Fibroblast of pulmonary artery (primary cell): Measurements from ENCODE around the gene BAIAP2L1.

ENCODE experiments used
- DNase-seq: peaks from one replicate; pipeline ENCODE4 v3.0.0-alpha.2; 2010; ENCODE audit warnings: low read depth
- H3K4me3 ChIP-seq: replicated peaks from 2 replicates; pipeline ENCODE4 v1.5.1; 2011; ENCODE audit warnings: low read depth, mild to moderate bottlenecking, control low read depth, low read length, moderate library complexity
- CTCF ChIP-seq: IDR thresholded peaks from 2 replicates; pipeline ENCODE4 v1.5.1; 2011; ENCODE audit warnings: mild to moderate bottlenecking, control low read depth, low read length, inconsistent platforms; ENCODE audit errors: missing control alignments

The BAIAP2L1 gene

GRCh38 chr7:98293265-98293664, 107.6 kb downstream of the BAIAP2L1 start:
- no peak for TF ChIP-seq CTCF
- no peak for DNase-seq

GRCh38 chr7:98291717-98292116, 109.2 kb downstream of the BAIAP2L1 start:
- H3K4me3 ChIP-seq, result no peak overlapping the region
- peak; percentile 19 for TF ChIP-seq CTCF
- no peak for DNase-seq

More at GRCh38 chr7:98293265-98293664, 107.6 kb downstream of the BAIAP2L1 start:
- no peak overlapping the region for H3K4me3 ChIP-seq

- no peak for TF ChIP-seq CTCF
- H3K4me3 ChIP-seq, result no peak overlapping the region
- no peak for DNase-seq
These were observed 111.5 kb downstream of the BAIAP2L1 start for GRCh38 chr7:98289333-98289875.

GRCh38 chr7:98288064-98288823, 112.6 kb downstream of the BAIAP2L1 start:
- no peak overlapping the region for H3K4me3 ChIP-seq
- no peak for DNase-seq
- no peak for TF ChIP-seq CTCF

- no peak for TF ChIP-seq CTCF
- no peak overlapping the region for H3K4me3 ChIP-seq
- no peak for DNase-seq
These were observed 113.4 kb downstream of the BAIAP2L1 start for GRCh38 chr7:98287486-98287959.

- DNase-seq, result no peak
- TF ChIP-seq CTCF, result no peak
- H3K4me3 ChIP-seq, result no peak overlapping the region
These were observed 114.0 kb downstream of the BAIAP2L1 start for GRCh38 chr7:98286701-98287485.
